Aorta (tissue), 5 donors: Measurements from ENCODE around the gene C17orf107. TPM values are rescaled to one million over a fixed set of nuclear protein-coding genes. Genes with fewer than 3 reads are reported as not detected.
"Not testable (repeated sequence)": the region's sequence is repeated elsewhere in the genome, so short reads cannot be mapped to it uniquely, and the experiment has no call there.

ENCODE experiments used
- ATAC-seq: fragments of 200-7000 bp; cut with Tn5 transposase; one replicate; pipeline ENCODE4 v1.9.1; 2022; ENCODE audit warnings: moderate library complexity; ENCODE audit not compliant: low FRiP score
- DNase-seq, 2 donors: peaks; one replicate each; pipeline ENCODE4 v3.0.0-alpha.2; 2020
- H3K27ac ChIP-seq, 2 donors: one replicate each; pipeline ENCODE4 v1.5.1; 2013; ENCODE audit warnings: low read length in 2 of 2, mild to moderate bottlenecking in 2 of 2, moderate library complexity in 2 of 2, control low read depth in 1 of 2, inconsistent platforms in 1 of 2, low read depth in 1 of 2
- H3K27me3 ChIP-seq, 2 donors: one replicate each; pipeline ENCODE4 v1.6.1; 2013; ENCODE audit warnings: control low read depth in 1 of 2, low read length in 1 of 2, mild to moderate bottlenecking in 1 of 2, moderate library complexity in 1 of 2; ENCODE audit not compliant: insufficient read depth in 2 of 2, control insufficient read depth in 1 of 2
- H3K36me3 ChIP-seq, 2 donors: one replicate each; pipeline ENCODE4 v1.6.1; 2013; ENCODE audit warnings: control low read depth in 1 of 2, low read length in 1 of 2, mild to moderate bottlenecking in 1 of 2; ENCODE audit not compliant: insufficient read depth in 2 of 2, control insufficient read depth in 1 of 2
- H3K4me1 ChIP-seq, 2 donors: one replicate each; pipeline ENCODE4 v1.6.1; 2013; ENCODE audit warnings: low read length in 2 of 2, control low read depth in 1 of 2, mild to moderate bottlenecking in 1 of 2, moderate library complexity in 1 of 2; ENCODE audit not compliant: insufficient read depth in 2 of 2, control insufficient read depth in 1 of 2
- H3K4me3 ChIP-seq, 2 donors: one replicate each; pipeline ENCODE4 v1.5.1; 2013; ENCODE audit warnings: low read length in 2 of 2, control low read depth in 1 of 2, mild to moderate bottlenecking in 1 of 2
- H3K9me3 ChIP-seq: one replicate; pipeline ENCODE4 v1.6.1; 2013; ENCODE audit warnings: mild to moderate bottlenecking, low read length; ENCODE audit not compliant: control insufficient read depth
- WGBS, 2 donors: extraction: QIAGEN DNeasy Blood & Tissue Kit; methylation state at CpG; one replicate each; pipeline ENCODE4 v1.1.7; 2013; 5-methylcytosine and 5-hydroxymethylcytosine counted together
- intact Hi-C, 2 donors: fragments of 100-400 bp; cut with DNase I; formaldehyde crosslinking; loops; one replicate each; pipeline versions ENCODE4 v1.14.2 to v1.15.0; 2022
- polyA plus RNA-seq, 2 donors: library from polyadenylated mRNA; stranded (reverse); fragments of 200-250 nt; gene quantifications; one replicate each; pipeline ENCODE4 v1.2.3, GENCODE V29; 2013
- total RNA-seq, 2 donors: library from RNA; stranded (reverse); fragmentation: NEBNext Ultra II Directional; extraction: Animal tissue kit (Norgen Biotek cat#: 25700); gene quantifications; one replicate each; pipeline ENCODE4 v1.2.1, GENCODE V29; 2021
- donor health status: healthy with polysubstance abuse.
- donor health status: Bipolar disorder and iron deficiency.
- donor health status: DM: no; HTN: no; CAD: no.
- donor health status: DM: no; HTN: no; CAD: no.
- donor health status: DM: yes; HTN: yes; CAD: no.

C17orf107 gene
- total and polyA plus RNA-seq, 4 donors, result 0.49 to 2.9 (median 1.8) TPM

GRCh38 chr17:4914551-4914950, 15.2 kb downstream of the C17orf107 start:
- WGBS, 2 donors, result 89 to 90% methylated on average over 4 of the region's 4 CpGs
- H3K9me3 ChIP-seq, DNase-seq, H3K27me3 ChIP-seq, H3K36me3 ChIP-seq, H3K4me1 ChIP-seq, ATAC-seq, H3K4me3 ChIP-seq, intact Hi-C loops, H3K27ac ChIP-seq: not testable (repeated sequence)

- Histone ChIP-seq H3K9me3 (no peaks in the 10 kb centered on the region), H3K4me3 (no peak overlapping the region), H3K4me1 (no peaks in the 10 kb centered on the region), H3K36me3 (no peaks in the 10 kb centered on the region), H3K27ac (no peak overlapping the region), H3K27me3 (no peaks in the 10 kb centered on the region)
- ATAC-seq, result no peak
- 72 to 77% methylated on average over 8 of the region's 8 CpGs for WGBS, 2 donors
- DNase-seq, result no peak
- intact Hi-C loops, result no loop called here
Observed at GRCh38 chr17:4919511-4920047, 20.2 kb downstream of the C17orf107 start.

- Histone ChIP-seq H3K36me3 (no peaks in the 10 kb centered on the region), H3K27me3 (no peaks in the 10 kb centered on the region), H3K27ac (no peak overlapping the region), H3K9me3 (no peaks in the 10 kb centered on the region), H3K4me1 (no peaks in the 10 kb centered on the region), H3K4me3 (no peak overlapping the region)
- 81 to 84% methylated on average over 10 of the region's 10 CpGs for WGBS, 2 donors
- peak in 1 of 2 donors; percentile 46 for DNase-seq
- intact Hi-C loops, result no loop called here
- ATAC-seq, result no peak
Observed at GRCh38 chr17:4920351-4921048, 21.2 kb downstream of the C17orf107 start.

DNA sequence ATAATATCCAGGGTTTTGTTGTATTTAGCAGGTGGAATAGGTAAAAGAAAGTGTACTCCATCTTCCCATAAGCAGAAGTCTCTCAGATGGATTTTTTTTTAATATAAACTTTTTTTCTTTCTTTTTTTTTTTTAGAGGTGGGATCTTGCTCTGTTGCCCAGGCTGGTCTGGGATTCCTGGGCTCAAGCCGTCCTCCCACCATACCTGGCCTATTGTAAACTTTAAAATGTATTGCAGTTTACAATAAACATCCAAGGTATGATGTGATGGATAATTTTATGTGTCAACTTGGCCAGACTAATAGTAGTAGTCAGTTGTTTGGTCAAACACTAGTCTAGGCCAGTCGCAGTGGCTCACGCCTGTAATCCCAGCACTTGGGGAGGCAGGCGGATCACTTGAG, 22.0 kb downstream of the C17orf107 start:
- Histone ChIP-seq H3K36me3 (no peaks in the 10 kb centered on the region), H3K9me3 (no peaks in the 10 kb centered on the region), H3K4me1 (no peaks in the 10 kb centered on the region), H3K4me3 (no peak overlapping the region), H3K27ac (no peak overlapping the region), H3K27me3 (no peaks in the 10 kb centered on the region)
- DNase-seq (no peak), ATAC-seq (no peak)
- intact Hi-C loops, result no loop called here
- WGBS, 2 donors, result 93 to 95% methylated on average over 4 of the region's 4 CpGs

DNA sequence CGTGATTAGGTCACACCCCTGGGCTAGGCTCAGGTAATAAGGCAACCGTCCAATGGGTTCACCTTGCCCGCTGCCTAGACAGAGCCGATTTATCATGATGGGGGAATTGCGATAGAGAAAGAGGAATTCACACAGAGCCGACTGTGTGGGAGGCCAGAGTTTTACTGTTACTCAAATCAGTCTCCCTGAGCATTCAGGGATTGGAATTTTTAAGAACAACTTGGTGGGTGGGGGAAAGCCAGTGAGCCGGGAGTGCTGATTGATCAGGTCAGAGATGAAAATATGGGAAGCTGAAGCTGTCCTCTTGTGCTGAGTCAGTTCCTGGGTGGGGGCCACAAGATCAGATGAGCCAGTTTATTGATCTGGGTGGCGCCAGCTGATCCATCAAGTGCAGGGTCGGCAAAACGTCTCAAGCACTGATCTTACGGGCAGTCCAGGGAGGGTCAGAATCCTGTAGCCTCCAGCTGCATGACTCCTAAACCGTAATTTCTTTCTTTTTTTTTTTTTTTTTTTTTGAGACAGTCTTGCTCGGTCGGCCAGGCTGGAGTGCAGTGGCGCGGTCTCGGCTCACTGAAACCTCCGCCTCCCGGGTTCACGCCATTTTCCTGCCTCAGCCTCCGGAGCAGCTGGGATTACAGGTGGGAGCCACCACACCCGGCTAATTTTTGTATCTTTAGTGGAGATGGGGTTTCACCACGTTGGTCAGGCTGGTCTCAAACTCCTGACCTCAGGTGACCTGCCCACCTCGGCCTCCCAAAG, 27.4 kb downstream of the C17orf107 start:
- H3K27ac ChIP-seq, H3K9me3 ChIP-seq, H3K4me1 ChIP-seq, intact Hi-C loops, H3K4me3 ChIP-seq, H3K36me3 ChIP-seq, H3K27me3 ChIP-seq, DNase-seq, ATAC-seq: not testable (repeated sequence)
- WGBS, 2 donors, result 79 to 83% methylated on average over 23 to 24 of the region's 24 CpGs

DNA sequence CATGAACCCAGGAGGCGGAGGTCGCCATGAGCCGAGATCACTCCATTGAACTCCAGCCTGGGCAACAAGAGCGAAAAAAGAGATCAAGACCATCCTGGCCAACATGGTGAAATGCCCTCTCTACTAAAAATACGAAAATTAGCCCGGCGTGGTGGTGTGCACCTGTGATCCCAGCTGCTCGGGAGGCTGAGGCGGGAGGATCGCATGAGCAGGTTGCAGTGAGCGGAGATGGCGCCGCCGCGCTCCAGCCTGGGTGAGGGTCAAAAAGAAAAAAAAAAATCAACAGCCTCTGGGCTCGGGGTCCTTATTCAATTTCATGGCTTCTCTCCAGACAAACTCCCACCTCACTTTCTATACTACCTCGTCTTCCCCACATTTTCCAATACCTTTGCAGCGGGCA, 29.5 kb downstream of the C17orf107 start:
- H3K36me3 ChIP-seq, result no peaks in the 10 kb centered on the region
- DNase-seq, result no peak
- H3K9me3 ChIP-seq, result no peaks in the 10 kb centered on the region
- no peaks in the 10 kb centered on the region for H3K27me3 ChIP-seq
- intact Hi-C loops, result no loop called here
- no peak overlapping the region for H3K27ac ChIP-seq
- 95 to 98% methylated on average over 18 of the region's 18 CpGs for WGBS, 2 donors
- no peaks in the 10 kb centered on the region for H3K4me1 ChIP-seq
- no peak for ATAC-seq
- no peak overlapping the region for H3K4me3 ChIP-seq

- Histone ChIP-seq H3K4me3 (no peak within 1 kb of the TSS), H3K27ac (no peak within 1 kb of the TSS), H3K27me3 (no peaks in the 10 kb centered on the region), H3K9me3 (no peaks in the 10 kb centered on the region), H3K36me3 (no peaks in the 10 kb centered on the region), H3K4me1 (no peaks in the 10 kb centered on the region)
- ATAC-seq (no peak), DNase-seq (no peak)
- 86 to 89% methylated on average over 14 of the region's 14 CpGs for WGBS, 2 donors
- intact Hi-C loops, result no loop called here
Observed at GRCh38 chr17:4931963-4932362, 32.6 kb downstream of the C17orf107 start, which contains the start of gene GP1BA. GP1BA (plus strand) TSS chr17:4932277; CDS start chr17:4932605, 328 bp downstream.

DNA sequence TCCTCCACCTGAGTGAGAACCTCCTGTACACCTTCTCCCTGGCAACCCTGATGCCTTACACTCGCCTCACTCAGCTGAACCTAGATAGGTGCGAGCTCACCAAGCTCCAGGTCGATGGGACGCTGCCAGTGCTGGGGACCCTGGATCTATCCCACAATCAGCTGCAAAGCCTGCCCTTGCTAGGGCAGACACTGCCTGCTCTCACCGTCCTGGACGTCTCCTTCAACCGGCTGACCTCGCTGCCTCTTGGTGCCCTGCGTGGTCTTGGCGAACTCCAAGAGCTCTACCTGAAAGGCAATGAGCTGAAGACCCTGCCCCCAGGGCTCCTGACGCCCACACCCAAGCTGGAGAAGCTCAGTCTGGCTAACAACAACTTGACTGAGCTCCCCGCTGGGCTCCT, 33.4 kb downstream of the C17orf107 start:
- DNase-seq (no peak), ATAC-seq (no peak)
- Histone ChIP-seq H3K4me3 (no peak overlapping the region), H3K36me3 (no peaks in the 10 kb centered on the region), H3K4me1 (no peaks in the 10 kb centered on the region), H3K9me3 (no peaks in the 10 kb centered on the region), H3K27me3 (no peaks in the 10 kb centered on the region), H3K27ac (no peak overlapping the region)
- intact Hi-C loops, result no loop called here
- 91 to 92% methylated on average over 12 of the region's 12 CpGs for WGBS, 2 donors
